ENCODE measurements around the gene PROKR1.

GRCh38 chr2:68620772-68621171, 22.6 kb upstream of the PROKR1 start:
- no peak for TF ChIP-seq CTCF (IDR thresholded peaks at IDR 0.05; ENCODE audit: low read depth, low read length)
- TF ChIP-seq EZH2phosphoT487 (IDR thresholded peaks at IDR 0.05; ENCODE audit: low read depth): no peak

Measured in OCI-LY3 (cell line).